GM12874 (cell line): ENCODE measurements around the gene CHRNA7.

Experiments
- CTCF ChIP-seq: IDR thresholded peaks from 2 replicates; pipeline ENCODE4 v1.5.1; 2011; ENCODE audit warnings: low read depth, mild to moderate bottlenecking, control low read depth, low read length, moderate library complexity; ENCODE audit not compliant: insufficient read depth

CHRNA7 gene

GRCh38 chr15:32134842-32135241 is 104.5 kb downstream of the CHRNA7 start:
- TF ChIP-seq CTCF = no peak

GRCh38 chr15:32135335-32135734 is 105.0 kb downstream of the CHRNA7 start:
- TF ChIP-seq CTCF = no peak

GRCh38 chr15:32148833-32149555 is 118.7 kb downstream of the CHRNA7 start:
- TF ChIP-seq CTCF = no peak

GRCh38 chr15:32152574-32152973 is 122.3 kb downstream of the CHRNA7 start:
- no peak for TF ChIP-seq CTCF

- no peak for TF ChIP-seq CTCF
Observed at GRCh38 chr15:32218666-32219065, 188.4 kb downstream of the CHRNA7 start.
